NK-92 (cell line): ENCODE measurements around the gene RNASE8.
"Not testable (repeated sequence)": the region's sequence is repeated elsewhere in the genome, so short reads cannot be mapped to it uniquely, and the experiment has no call there.

Source experiments
- DNase-seq: peaks from one replicate; lab custom pipeline; 2025; ENCODE audit not compliant: unreplicated experiment; lab: John Stamatoyannopoulos, UW

Gene RNASE8

GRCh38 chr14:21029917-21030316 is 27.7 kb upstream of the RNASE8 start, which contains the start of gene TPPP2:
TSS of gene TPPP2 (plus strand) at chr14:21030217. CDS start at chr14:21030582, 365 bp downstream.
- DNase-seq = no peak

- no peak for DNase-seq
These were observed 27.1 kb upstream of the RNASE8 start for GRCh38 chr14:21030531-21030930.

GRCh38 chr14:21032326-21033132 is 25.1 kb upstream of the RNASE8 start:
- no peak for DNase-seq

- DNase-seq = no peak
These were observed 24.4 kb upstream of the RNASE8 start for GRCh38 chr14:21033133-21033698.

- no peak for DNase-seq
These were observed 22.9 kb upstream of the RNASE8 start, which contains the start of gene RNASE13 for GRCh38 chr14:21034707-21035106. TSS of gene RNASE13 (minus strand) at chr14:21034807. CDS start at chr14:21034288, 519 bp downstream.

GRCh38 chr14:21036751-21037150 is 20.9 kb upstream of the RNASE8 start:
- no peak for DNase-seq

- DNase-seq = no peak
These were observed 20.5 kb upstream of the RNASE8 start for GRCh38 chr14:21037156-21037555.

GRCh38 chr14:21038441-21039422 is 18.9 kb upstream of the RNASE8 start:
- DNase-seq = no peak

GRCh38 chr14:21039585-21040369 is 17.8 kb upstream of the RNASE8 start:
- DNase-seq = no peak

GRCh38 chr14:21040370-21040925 is 17.2 kb upstream of the RNASE8 start:
- DNase-seq = no peak

GRCh38 chr14:21040941-21041340 is 16.7 kb upstream of the RNASE8 start:
- not testable (repeated sequence) for DNase-seq

GRCh38 chr14:21041676-21042433 is 15.8 kb upstream of the RNASE8 start, which contains the start of gene RNASE7:
TSS of gene RNASE7 (plus strand) at chr14:21042362. CDS start at chr14:21042993, 631 bp downstream.
- DNase-seq = no peak

- no peak for DNase-seq
These were observed 14.7 kb upstream of the RNASE8 start for GRCh38 chr14:21042918-21043317.

GRCh38 chr14:21043387-21043973 is 14.1 kb upstream of the RNASE8 start:
- no peak for DNase-seq

- DNase-seq = no peak
These were observed 13.5 kb upstream of the RNASE8 start for GRCh38 chr14:21043974-21044618.

GRCh38 chr14:21047378-21047781 is 10.2 kb upstream of the RNASE8 start:
- no peak for DNase-seq

- DNase-seq = no peak
These were observed 9.0 kb upstream of the RNASE8 start for GRCh38 chr14:21048638-21049037.

- DNase-seq = no peak
These were observed 8.3 kb upstream of the RNASE8 start for GRCh38 chr14:21049271-21049673.
